ENCODE measurements around the gene GRID2IP. TPM values are rescaled to one million over a fixed set of nuclear protein-coding genes. Genes with fewer than 3 reads are reported as not detected.
"Not testable (repeated sequence)": the region's sequence is repeated elsewhere in the genome, so short reads cannot be mapped to it uniquely, and the experiment has no call there.

GRID2IP gene
- total and polyA plus RNA-seq, 2 donors (not counting 1 experiment from before 2014, with no cell fraction given): 0.72 to 1.7 TPM

DNA sequence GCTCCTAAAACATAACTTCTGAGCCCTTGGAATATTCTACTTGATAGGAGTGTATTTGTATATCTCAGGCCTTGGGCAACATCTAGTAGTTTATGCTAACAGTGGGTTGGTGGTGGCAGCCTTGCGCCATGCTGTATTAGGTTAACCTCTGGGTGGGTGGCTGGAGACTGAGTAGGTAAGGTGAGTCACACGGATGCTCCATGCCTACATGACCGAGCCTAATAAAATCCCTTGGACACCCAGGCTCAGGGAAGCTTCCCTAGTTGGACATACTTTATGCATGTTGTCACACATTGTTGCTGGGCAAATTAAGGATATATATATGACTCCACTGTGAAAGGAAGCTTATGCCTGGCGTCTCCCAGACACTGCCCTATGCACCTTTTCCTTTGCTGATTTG lies 97.5 kb downstream of the GRID2IP start:
- Histone ChIP-seq H3K79me2 (ENCODE audit: control insufficient read depth, insufficient read depth, low read length) (no peaks in the 10 kb centered on the region), H3K4me2 (replicated peaks; ENCODE audit: low read depth, low read length, poor library complexity, severe bottlenecking) (no peak overlapping the region), H3K4me1 (ENCODE audit: control insufficient read depth in 2 of 2, insufficient read depth in 2 of 2, low read length in 2 of 2) (peaks cover 0 to 2% of the 10 kb centered on the region in 2 donors), H3K27me3 (replicated peaks in 1 of 4; ENCODE audit: control extremely low read depth in 1 of 4, control insufficient read depth in 3 of 4, insufficient read depth in 4 of 4, low read length in 3 of 4) (no peaks in the 10 kb centered on the region), H3K4me3 (ENCODE audit: control extremely low read depth in 1 of 5, extremely low read depth in 1 of 5, insufficient read depth in 1 of 5, low read depth in 2 of 5, low read length in 4 of 5) (no peak overlapping the region), H3K36me3 (replicated peaks in 1 of 2; ENCODE audit: control extremely low read depth in 1 of 2, control insufficient read depth in 1 of 2, extremely low read depth in 1 of 2, insufficient read depth in 2 of 2, low read length in 1 of 2) (no peaks in the 10 kb centered on the region), H3K27ac (ENCODE audit: low read length in 2 of 2) (no peak overlapping the region), H3K9ac (ENCODE audit: low read length) (no peak overlapping the region), H4K20me1 (ENCODE audit: control insufficient read depth, insufficient read depth, low read length, poor library complexity, severe bottlenecking) (no peaks in the 10 kb centered on the region), H2AFZ (ENCODE audit: insufficient read depth, low read depth, low read length, poor library complexity, severe bottlenecking) (no peak overlapping the region), H3K9me3 (ENCODE audit: control extremely low read depth in 1 of 3, control insufficient read depth in 2 of 3, insufficient read depth in 1 of 3, low read length in 2 of 3) (no peaks in the 10 kb centered on the region)
- intact Hi-C loops (cut with micrococcal nuclease): no loop called here
- Mint-ChIP-seq H3K27ac (no peak overlapping the region), H3K27me3 (no peaks in the 10 kb centered on the region), H3K4me3 (no peak overlapping the region), H3K4me1 (peaks cover 3% of the 10 kb centered on the region), H3K9me3 (ENCODE audit: insufficient read depth) (no peaks in the 10 kb centered on the region)
- no peak for TF ChIP-seq EZH2 (IDR thresholded peaks at IDR 0.05; ENCODE audit: borderline replicate concordance, insufficient read depth, low read depth, low read length, poor library complexity, severe bottlenecking)
- TF ChIP-seq, protein P1, sequence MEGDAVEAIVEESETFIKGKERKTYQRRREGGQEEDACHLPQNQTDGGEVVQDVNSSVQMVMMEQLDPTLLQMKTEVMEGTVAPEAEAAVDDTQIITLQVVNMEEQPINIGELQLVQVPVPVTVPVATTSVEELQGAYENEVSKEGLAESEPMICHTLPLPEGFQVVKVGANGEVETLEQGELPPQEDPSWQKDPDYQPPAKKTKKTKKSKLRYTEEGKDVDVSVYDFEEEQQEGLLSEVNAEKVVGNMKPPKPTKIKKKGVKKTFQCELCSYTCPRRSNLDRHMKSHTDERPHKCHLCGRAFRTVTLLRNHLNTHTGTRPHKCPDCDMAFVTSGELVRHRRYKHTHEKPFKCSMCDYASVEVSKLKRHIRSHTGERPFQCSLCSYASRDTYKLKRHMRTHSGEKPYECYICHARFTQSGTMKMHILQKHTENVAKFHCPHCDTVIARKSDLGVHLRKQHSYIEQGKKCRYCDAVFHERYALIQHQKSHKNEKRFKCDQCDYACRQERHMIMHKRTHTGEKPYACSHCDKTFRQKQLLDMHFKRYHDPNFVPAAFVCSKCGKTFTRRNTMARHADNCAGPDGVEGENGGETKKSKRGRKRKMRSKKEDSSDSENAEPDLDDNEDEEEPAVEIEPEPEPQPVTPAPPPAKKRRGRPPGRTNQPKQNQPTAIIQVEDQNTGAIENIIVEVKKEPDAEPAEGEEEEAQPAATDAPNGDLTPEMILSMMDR (IDR thresholded peaks at IDR 0.05): no peak
- no peak for DNase-seq
- no peak for ATAC-seq (ENCODE audit: low read depth)
- WGBS (ENCODE audit: insufficient coverage): 95% methylated on average over 3 of the region's 4 CpGs
- ChIA-PET CTCF (no interaction called here), POLR2A (no interaction called here)

DNA sequence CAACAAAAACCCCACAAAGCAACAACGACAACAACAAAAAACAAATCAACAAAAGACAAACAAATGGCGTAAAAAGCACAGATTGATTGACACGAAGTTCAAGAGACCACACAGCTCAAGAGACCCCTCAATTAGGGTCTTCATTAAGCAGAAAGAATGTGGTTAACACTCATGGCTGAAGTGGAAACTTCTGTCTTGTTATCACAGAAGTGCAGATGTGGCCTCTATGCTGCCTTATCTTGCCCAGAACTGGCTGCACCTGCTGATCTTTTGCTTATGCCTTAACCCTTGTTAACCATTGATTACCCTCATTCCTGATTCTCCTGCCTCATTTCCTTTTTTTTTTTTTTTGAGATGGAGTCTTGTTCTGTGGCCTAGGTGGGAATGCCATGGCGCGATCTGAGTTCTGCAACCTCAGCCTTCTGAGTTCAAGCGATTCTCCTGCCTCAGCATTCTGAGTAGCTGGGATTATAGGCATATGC lies 100.0 kb downstream of the GRID2IP start:
- 94% methylated on average over 3 of the region's 6 CpGs for WGBS (ENCODE audit: insufficient coverage)
- Mint-ChIP-seq H3K4me3 (no peak overlapping the region), H3K27ac (no peak overlapping the region), H3K27me3 (no peaks in the 10 kb centered on the region), H3K9me3 (ENCODE audit: insufficient read depth) (no peaks in the 10 kb centered on the region), H3K4me1 (peaks cover 14% of the 10 kb centered on the region)
- no peak overlapping the region for H3K4me3 ChIP-seq (ENCODE audit: control extremely low read depth in 1 of 5, extremely low read depth in 1 of 5, insufficient read depth in 1 of 5, low read depth in 2 of 5, low read length in 4 of 5)
- H3K79me2 ChIP-seq (ENCODE audit: control insufficient read depth, insufficient read depth, low read length): peaks cover 20% of the 10 kb centered on the region
- H3K4me1 ChIP-seq (ENCODE audit: control insufficient read depth in 2 of 2, insufficient read depth in 2 of 2, low read length in 2 of 2): peaks cover 6 to 17% of the 10 kb centered on the region in 2 donors
- H3K9ac ChIP-seq (ENCODE audit: low read length): no peak overlapping the region
- ATAC-seq (ENCODE audit: low read depth): no peak
- TF ChIP-seq, protein P1 (IDR thresholded peaks at IDR 0.05): no peak
- no peak for TF ChIP-seq EZH2 (IDR thresholded peaks at IDR 0.05; ENCODE audit: borderline replicate concordance, insufficient read depth, low read depth, low read length, poor library complexity, severe bottlenecking)
- H3K36me3 ChIP-seq (replicated peaks in 1 of 2; ENCODE audit: control extremely low read depth in 1 of 2, control insufficient read depth in 1 of 2, extremely low read depth in 1 of 2, insufficient read depth in 2 of 2, low read length in 1 of 2): no peaks in the 10 kb centered on the region
- no peak overlapping the region for H2AFZ ChIP-seq (ENCODE audit: insufficient read depth, low read depth, low read length, poor library complexity, severe bottlenecking)
- ChIA-PET POLR2A (no interaction called here), CTCF (no interaction called here)
- H3K4me2 ChIP-seq (replicated peaks; ENCODE audit: low read depth, low read length, poor library complexity, severe bottlenecking): no peak overlapping the region
- no peak for DNase-seq
- H3K27me3 ChIP-seq (replicated peaks in 1 of 4; ENCODE audit: control extremely low read depth in 1 of 4, control insufficient read depth in 3 of 4, insufficient read depth in 4 of 4, low read length in 3 of 4): no peaks in the 10 kb centered on the region
- H3K27ac ChIP-seq (ENCODE audit: low read length in 2 of 2): no peak overlapping the region
- H4K20me1 ChIP-seq (ENCODE audit: control insufficient read depth, insufficient read depth, low read length, poor library complexity, severe bottlenecking): no peaks in the 10 kb centered on the region
- H3K9me3 ChIP-seq (ENCODE audit: control extremely low read depth in 1 of 3, control insufficient read depth in 2 of 3, insufficient read depth in 1 of 3, low read length in 2 of 3): no peaks in the 10 kb centered on the region
- intact Hi-C loops (cut with micrococcal nuclease): no loop called here

DNA sequence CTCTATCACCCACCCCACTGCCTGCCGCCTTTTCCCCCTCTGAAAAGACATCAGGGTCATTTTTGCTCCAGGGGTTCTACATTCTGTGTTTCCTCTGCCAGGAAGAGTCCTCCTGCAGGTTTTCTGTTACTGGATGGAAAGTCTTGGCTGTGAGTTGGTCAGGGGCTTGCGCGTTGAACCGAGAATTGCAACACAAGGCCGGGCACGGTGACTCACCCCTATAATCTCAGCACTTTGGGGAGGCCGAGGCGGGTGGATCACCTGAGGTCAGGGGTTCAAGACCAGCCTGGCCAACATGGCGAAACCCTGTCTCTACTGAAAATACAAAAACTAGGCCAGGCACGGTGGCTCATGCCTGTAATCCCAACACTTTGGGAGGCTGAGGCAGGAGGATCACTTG lies 100.7 kb downstream of the GRID2IP start:
- POLR2A ChIA-PET; intact Hi-C loops (cut with micrococcal nuclease); H3K27me3 Mint-ChIP-seq; H3K27ac ChIP-seq (ENCODE audit: low read length in 2 of 2); H3K27ac Mint-ChIP-seq; H3K4me2 ChIP-seq (replicated peaks; ENCODE audit: low read depth, low read length, poor library complexity, severe bottlenecking); H3K9me3 Mint-ChIP-seq (ENCODE audit: insufficient read depth); DNase-seq; H2AFZ ChIP-seq (ENCODE audit: insufficient read depth, low read depth, low read length, poor library complexity, severe bottlenecking); H3K4me3 Mint-ChIP-seq; H3K36me3 ChIP-seq (replicated peaks in 1 of 2; ENCODE audit: control extremely low read depth in 1 of 2, control insufficient read depth in 1 of 2, extremely low read depth in 1 of 2, insufficient read depth in 2 of 2, low read length in 1 of 2); H3K27me3 ChIP-seq (replicated peaks in 1 of 4; ENCODE audit: control extremely low read depth in 1 of 4, control insufficient read depth in 3 of 4, insufficient read depth in 4 of 4, low read length in 3 of 4); H3K9ac ChIP-seq (ENCODE audit: low read length); H3K4me3 ChIP-seq (ENCODE audit: control extremely low read depth in 1 of 5, extremely low read depth in 1 of 5, insufficient read depth in 1 of 5, low read depth in 2 of 5, low read length in 4 of 5); H3K9me3 ChIP-seq (ENCODE audit: control extremely low read depth in 1 of 3, control insufficient read depth in 2 of 3, insufficient read depth in 1 of 3, low read length in 2 of 3); ATAC-seq (ENCODE audit: low read depth); CTCF ChIA-PET; H4K20me1 ChIP-seq (ENCODE audit: control insufficient read depth, insufficient read depth, low read length, poor library complexity, severe bottlenecking): not testable (repeated sequence)
- WGBS (ENCODE audit: insufficient coverage): 100% methylated on average over 5 of the region's 10 CpGs
- H3K4me1 Mint-ChIP-seq: peaks cover 18% of the 10 kb centered on the region
- peaks cover 6 to 17% of the 10 kb centered on the region in 2 donors for H3K4me1 ChIP-seq (ENCODE audit: control insufficient read depth in 2 of 2, insufficient read depth in 2 of 2, low read length in 2 of 2)
- H3K79me2 ChIP-seq (ENCODE audit: control insufficient read depth, insufficient read depth, low read length): peaks cover 20% of the 10 kb centered on the region

All from B cell (primary cell).